BLaER1 (cell line): ENCODE measurements around the gene HLA-B.
"Not testable (repeated sequence)": the region's sequence is repeated elsewhere in the genome, so short reads cannot be mapped to it uniquely, and the experiment has no call there.

Experiments
- H3K27ac ChIP-seq: shearing (Covaris generic); formaldehyde crosslinking; 2 replicates; pipeline ENCODE4 v1.8.1; 2022
- H3K27me3 ChIP-seq: shearing (Covaris generic); formaldehyde crosslinking; 2 replicates; pipeline ENCODE4 v1.8.1; 2022
- H3K36me3 ChIP-seq: shearing (Covaris generic); formaldehyde crosslinking; 2 replicates; pipeline ENCODE4 v1.8.1; 2022
- H3K4me1 ChIP-seq: shearing (Covaris generic); formaldehyde crosslinking; 2 replicates; pipeline ENCODE4 v1.8.1; 2022
- H3K4me2 ChIP-seq: shearing (Covaris generic); formaldehyde crosslinking; 2 replicates; pipeline ENCODE4 v1.8.1; 2022
- H3K4me3 ChIP-seq: shearing (Covaris generic); formaldehyde crosslinking; 2 replicates; pipeline ENCODE4 v1.8.1; 2022
- H3K9ac ChIP-seq: shearing (Covaris generic); formaldehyde crosslinking; 2 replicates; pipeline ENCODE4 v1.8.1; 2022
- H3K9me3 ChIP-seq: shearing (Covaris generic); formaldehyde crosslinking; 2 replicates; pipeline ENCODE4 v1.8.1; 2022
- H4K20me1 ChIP-seq: shearing (Covaris generic); formaldehyde crosslinking; 2 replicates; pipeline ENCODE4 v1.8.1; 2022
- Cebpa-rat ChIP-seq: shearing (Covaris generic); IDR thresholded peaks from 2 replicates; pipeline ENCODE4 v1.8.1; 2022

HLA-B gene

GRCh38 chr6:31385041-31385440 lies 28.1 kb upstream of the HLA-B start:
- H3K4me2 ChIP-seq = no peak overlapping the region

GRCh38 chr6:31383149-31383548 lies 26.2 kb upstream of the HLA-B start:
- Histone ChIP-seq H3K9me3 (no peaks in the 10 kb centered on the region), H3K9ac (no peak overlapping the region), H3K27ac (no peak overlapping the region), H3K4me2 (no peak overlapping the region), H3K36me3 (no peaks in the 10 kb centered on the region), H4K20me1 (no peaks in the 10 kb centered on the region), H3K4me1 (peaks cover 1% of the 10 kb centered on the region), H3K4me3 (no peak overlapping the region), H3K27me3 (no peaks in the 10 kb centered on the region)
- no peak for TF ChIP-seq Cebpa-rat

More at GRCh38 chr6:31385041-31385440, 28.1 kb upstream of the HLA-B start:
- Histone ChIP-seq H4K20me1 (no peaks in the 10 kb centered on the region), H3K27me3 (no peaks in the 10 kb centered on the region), H3K9ac (no peak overlapping the region), H3K36me3 (no peaks in the 10 kb centered on the region), H3K4me1 (no peaks in the 10 kb centered on the region), H3K4me3 (no peak overlapping the region), H3K27ac (no peak overlapping the region), H3K9me3 (no peaks in the 10 kb centered on the region)
- no peak for TF ChIP-seq Cebpa-rat

- Histone ChIP-seq H4K20me1 (no peaks in the 10 kb centered on the region), H3K9me3 (no peaks in the 10 kb centered on the region), H3K9ac (no peak overlapping the region), H3K4me3 (no peak overlapping the region), H3K27ac (no peak overlapping the region), H3K4me2 (no peak overlapping the region), H3K27me3 (no peaks in the 10 kb centered on the region), H3K36me3 (no peaks in the 10 kb centered on the region), H3K4me1 (peaks cover 13% of the 10 kb centered on the region)
- TF ChIP-seq Cebpa-rat = no peak
These were observed 24.7 kb upstream of the HLA-B start for GRCh38 chr6:31381666-31382065.

GRCh38 chr6:31379850-31380249 lies 22.9 kb upstream of the HLA-B start:
- H3K4me1 ChIP-seq = peaks cover 13% of the 10 kb centered on the region
- H3K9ac ChIP-seq = no peak overlapping the region
- H3K36me3 ChIP-seq = no peaks in the 10 kb centered on the region
- no peaks in the 10 kb centered on the region for H3K9me3 ChIP-seq
- H4K20me1 ChIP-seq = no peaks in the 10 kb centered on the region
- TF ChIP-seq Cebpa-rat = no peak
- H3K27ac ChIP-seq = no peak overlapping the region
- no peak overlapping the region for H3K4me2 ChIP-seq
- no peak overlapping the region for H3K4me3 ChIP-seq
- H3K27me3 ChIP-seq = no peaks in the 10 kb centered on the region

GRCh38 chr6:31378721-31379103 lies 21.7 kb upstream of the HLA-B start:
- H3K4me3 ChIP-seq = no peak overlapping the region
- peaks cover 13% of the 10 kb centered on the region for H3K4me1 ChIP-seq
- no peak overlapping the region for H3K9ac ChIP-seq
- no peak overlapping the region for H3K27ac ChIP-seq
- H3K27me3 ChIP-seq = no peaks in the 10 kb centered on the region
- no peak for TF ChIP-seq Cebpa-rat
- H4K20me1 ChIP-seq = no peaks in the 10 kb centered on the region
- H3K36me3 ChIP-seq = no peaks in the 10 kb centered on the region
- H3K4me2 ChIP-seq = no peak overlapping the region
- no peaks in the 10 kb centered on the region for H3K9me3 ChIP-seq

- no peak overlapping the region for H3K9ac ChIP-seq
- no peaks in the 10 kb centered on the region for H3K9me3 ChIP-seq
- H3K4me1 ChIP-seq = peaks cover 13% of the 10 kb centered on the region
- H3K27ac ChIP-seq = no peak overlapping the region
- no peaks in the 10 kb centered on the region for H4K20me1 ChIP-seq
- TF ChIP-seq Cebpa-rat = no peak
- no peak overlapping the region for H3K4me3 ChIP-seq
- H3K27me3 ChIP-seq = no peaks in the 10 kb centered on the region
- peak overlapping the region; percentile 57 for H3K4me2 ChIP-seq
- H3K36me3 ChIP-seq = no peaks in the 10 kb centered on the region
These were observed 21.2 kb upstream of the HLA-B start for GRCh38 chr6:31378062-31378720.

- H3K9me3 ChIP-seq = no peaks in the 10 kb centered on the region
- H3K27me3 ChIP-seq = no peaks in the 10 kb centered on the region
- H3K4me1 ChIP-seq = peaks cover 13% of the 10 kb centered on the region
- no peak for TF ChIP-seq Cebpa-rat
- H3K36me3 ChIP-seq = no peaks in the 10 kb centered on the region
- no peak overlapping the region for H3K9ac ChIP-seq
- no peak overlapping the region for H3K27ac ChIP-seq
- no peaks in the 10 kb centered on the region for H4K20me1 ChIP-seq
- H3K4me2 ChIP-seq = peak overlapping the region; percentile 57
- no peak overlapping the region for H3K4me3 ChIP-seq
These were observed 20.1 kb upstream of the HLA-B start for GRCh38 chr6:31377029-31377428.

GRCh38 chr6:31375699-31376098 lies 18.7 kb upstream of the HLA-B start:
- H3K4me3 ChIP-seq = no peak overlapping the region
- H3K9me3 ChIP-seq = no peaks in the 10 kb centered on the region
- TF ChIP-seq Cebpa-rat = no peak
- H3K4me1 ChIP-seq = peaks cover 13% of the 10 kb centered on the region
- H3K27me3 ChIP-seq = no peaks in the 10 kb centered on the region
- H3K36me3 ChIP-seq = no peaks in the 10 kb centered on the region
- no peak overlapping the region for H3K27ac ChIP-seq
- H4K20me1 ChIP-seq = no peaks in the 10 kb centered on the region
- no peak overlapping the region for H3K4me2 ChIP-seq
- H3K9ac ChIP-seq = no peak overlapping the region

GRCh38 chr6:31374118-31374517 lies 17.1 kb upstream of the HLA-B start:
- H3K9me3 ChIP-seq, H4K20me1 ChIP-seq: not testable (repeated sequence)

GRCh38 chr6:31368461-31368860 lies 11.5 kb upstream of the HLA-B start:
- Histone ChIP-seq H3K27me3 (0 out of 2 replicates have a peak, but pooled peaks cover 6% of the 10 kb centered on the region), H3K4me1 (0 out of 2 replicates have a peak, but pooled peaks cover 8% of the 10 kb centered on the region)

More at GRCh38 chr6:31374118-31374517, 17.1 kb upstream of the HLA-B start:
- H3K27me3 ChIP-seq, H3K36me3 ChIP-seq, H3K27ac ChIP-seq, H3K9ac ChIP-seq, H3K4me2 ChIP-seq, H3K4me3 ChIP-seq: not testable (repeated sequence)
- peaks cover 13% of the 10 kb centered on the region for H3K4me1 ChIP-seq

More at GRCh38 chr6:31368461-31368860, 11.5 kb upstream of the HLA-B start:
- Histone ChIP-seq H3K36me3 (no peaks in the 10 kb centered on the region), H3K27ac (no peak overlapping the region), H3K9me3 (no peaks in the 10 kb centered on the region), H3K4me3 (no peak overlapping the region), H3K4me2 (no peak overlapping the region), H4K20me1 (no peaks in the 10 kb centered on the region), H3K9ac (no peak overlapping the region)
- no peak for TF ChIP-seq Cebpa-rat
